Muscle layer of colon (tissue), 2 donors: ENCODE data around the gene EBF3.

Source experiments
- H3K27ac ChIP-seq: one replicate; pipeline ENCODE4 v1.7.0; 2013; ENCODE audit warnings: low read depth, mild to moderate bottlenecking, low read length, moderate library complexity
- H3K27me3 ChIP-seq, 2 donors: one replicate each; pipeline ENCODE4 v1.7.0; 2013; ENCODE audit warnings: low read length in 2 of 2, mild to moderate bottlenecking in 2 of 2; ENCODE audit not compliant: insufficient read depth in 2 of 2, control insufficient read depth in 1 of 2
- H3K36me3 ChIP-seq: one replicate; pipeline ENCODE4 v1.7.0; 2013; ENCODE audit warnings: mild to moderate bottlenecking, low read length; ENCODE audit not compliant: insufficient read depth
- H3K4me1 ChIP-seq: one replicate; pipeline ENCODE4 v1.7.0; 2013; ENCODE audit warnings: mild to moderate bottlenecking, low read length; ENCODE audit not compliant: insufficient read depth
- H3K4me3 ChIP-seq, 2 donors: one replicate each; pipeline ENCODE4 v1.7.0; 2013; ENCODE audit warnings: low read length in 2 of 2, low read depth in 1 of 2, mild to moderate bottlenecking in 1 of 2, moderate library complexity in 1 of 2
- H3K9ac ChIP-seq: one replicate; pipeline ENCODE4 v1.7.0; 2013; ENCODE audit warnings: low read length
- H3K9me3 ChIP-seq: one replicate; pipeline ENCODE4 v1.7.0; 2013; ENCODE audit warnings: mild to moderate bottlenecking, low read length
- donor health status: abdominal sarcoma.
- donor health status: Adenocarcinoma of cecum.

Gene EBF3

DNA sequence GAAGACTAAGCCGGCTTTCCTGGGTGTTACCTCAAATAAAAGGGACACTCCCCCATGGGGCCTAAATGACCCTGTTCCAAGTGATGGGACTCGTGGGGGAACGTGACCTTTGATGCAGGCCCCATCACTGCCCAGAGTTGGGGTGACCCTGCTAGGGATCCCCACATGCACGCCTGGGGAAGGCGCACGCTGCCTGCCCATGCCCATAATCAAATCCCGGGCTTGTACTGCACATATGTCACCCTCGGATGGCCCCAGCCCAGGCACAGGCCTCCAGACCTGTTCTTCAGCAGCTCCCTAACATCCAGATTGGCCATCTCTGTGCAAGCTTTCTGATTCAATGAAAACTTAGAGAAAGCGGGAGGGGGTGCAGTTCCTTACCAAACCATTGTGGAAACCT is 14.7 kb downstream of the EBF3 start:
- Histone ChIP-seq H3K36me3 (no peaks in the 10 kb centered on the region), H3K4me3 (no peak overlapping the region), H3K27ac (no peak overlapping the region), H3K4me1 (no peaks in the 10 kb centered on the region), H3K9ac (no peak overlapping the region), H3K27me3 (peaks cover 0 to 8% of the 10 kb centered on the region in 2 donors), H3K9me3 (no peaks in the 10 kb centered on the region)

- H3K27ac ChIP-seq: no peak overlapping the region
- no peak overlapping the region for H3K9ac ChIP-seq
- no peak overlapping the region for H3K4me3 ChIP-seq
- no peaks in the 10 kb centered on the region for H3K4me1 ChIP-seq
- peaks cover 0 to 8% of the 10 kb centered on the region in 2 donors for H3K27me3 ChIP-seq
- no peaks in the 10 kb centered on the region for H3K9me3 ChIP-seq
- H3K36me3 ChIP-seq: no peaks in the 10 kb centered on the region
These were observed 17.2 kb downstream of the EBF3 start for GRCh38 chr10:129946859-129947258.

DNA sequence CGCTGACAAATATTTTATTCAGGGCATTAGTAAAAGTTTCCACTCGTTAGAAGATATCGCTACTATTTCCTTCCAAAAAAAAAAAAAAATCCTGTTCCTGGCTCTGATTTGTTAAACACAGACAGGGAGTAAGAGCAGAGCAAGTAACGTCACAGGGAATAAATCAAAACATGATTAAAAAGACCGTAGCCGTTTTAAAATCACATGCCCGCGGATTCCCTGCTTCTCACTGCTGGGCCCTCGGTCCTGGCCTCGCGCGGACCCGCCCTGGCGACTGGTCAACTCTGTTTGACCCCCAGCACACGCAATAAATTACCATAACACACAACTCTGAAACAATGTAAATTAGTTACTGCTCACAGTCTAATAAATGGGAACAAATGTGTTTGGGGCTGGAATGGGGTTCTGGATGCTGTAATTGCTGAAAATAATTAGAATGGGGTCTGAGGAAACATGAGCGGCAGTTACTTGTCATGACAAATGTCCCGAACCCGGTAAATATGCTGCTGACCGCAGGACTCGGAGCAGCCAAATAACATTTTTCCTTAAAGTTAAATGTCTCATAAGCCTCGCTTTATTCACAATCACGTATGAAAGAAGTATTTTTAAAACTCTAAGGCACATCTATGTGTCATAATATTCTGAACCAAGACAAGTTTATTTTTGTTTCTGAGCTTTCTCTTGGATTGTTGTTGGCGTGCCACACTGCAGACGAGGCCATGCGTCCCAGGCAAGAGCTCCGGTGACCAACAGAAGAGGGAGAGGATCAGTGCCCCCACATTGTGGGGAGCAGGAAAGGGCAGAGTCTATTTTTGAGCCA is 17.9 kb downstream of the EBF3 start:
- no peak overlapping the region for H3K27ac ChIP-seq
- H3K9ac ChIP-seq: no peak overlapping the region
- no peak overlapping the region for H3K4me3 ChIP-seq
- H3K4me1 ChIP-seq: no peaks in the 10 kb centered on the region
- H3K27me3 ChIP-seq: peaks cover 0 to 8% of the 10 kb centered on the region in 2 donors
- H3K9me3 ChIP-seq: no peaks in the 10 kb centered on the region
- H3K36me3 ChIP-seq: no peaks in the 10 kb centered on the region

GRCh38 chr10:129945526-129945925 is 18.5 kb downstream of the EBF3 start:
- no peak overlapping the region for H3K4me3 ChIP-seq
- H3K27ac ChIP-seq: no peak overlapping the region

GRCh38 chr10:129945064-129945463 is 19.0 kb downstream of the EBF3 start:
- no peaks in the 10 kb centered on the region for H3K9me3 ChIP-seq
- H3K4me1 ChIP-seq: no peaks in the 10 kb centered on the region
- H3K9ac ChIP-seq: no peak overlapping the region
- peaks cover 0 to 5% of the 10 kb centered on the region in 2 donors for H3K27me3 ChIP-seq
- H3K27ac ChIP-seq: no peak overlapping the region
- H3K4me3 ChIP-seq: no peak overlapping the region
- no peaks in the 10 kb centered on the region for H3K36me3 ChIP-seq

More at GRCh38 chr10:129945526-129945925, 18.5 kb downstream of the EBF3 start:
- no peaks in the 10 kb centered on the region for H3K36me3 ChIP-seq
- no peak overlapping the region for H3K9ac ChIP-seq
- H3K4me1 ChIP-seq: no peaks in the 10 kb centered on the region
- no peaks in the 10 kb centered on the region for H3K9me3 ChIP-seq
- peaks cover 0 to 5% of the 10 kb centered on the region in 2 donors for H3K27me3 ChIP-seq

DNA sequence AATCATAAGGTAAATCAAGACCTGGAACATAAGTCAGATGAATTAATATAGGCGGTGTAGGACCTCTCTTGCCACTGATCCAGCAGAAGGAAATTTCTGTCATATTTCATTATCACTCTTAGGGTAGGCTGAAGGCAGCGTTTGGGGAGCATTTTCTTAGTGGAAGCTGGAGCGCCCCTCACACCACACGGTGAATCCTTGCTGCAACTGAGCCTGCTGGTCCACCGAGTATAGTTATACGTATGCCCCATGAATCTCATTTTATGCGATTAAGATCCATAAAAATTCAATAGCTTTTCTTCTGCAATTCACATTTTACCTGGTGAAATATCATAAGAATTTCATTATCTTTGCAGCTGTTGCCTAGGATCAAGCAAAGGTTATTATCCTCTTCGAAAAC is 19.6 kb downstream of the EBF3 start:
- Histone ChIP-seq H3K9me3 (no peaks in the 10 kb centered on the region), H3K27me3 (peaks cover 0 to 5% of the 10 kb centered on the region in 2 donors), H3K9ac (no peak overlapping the region), H3K4me3 (no peak overlapping the region), H3K36me3 (no peaks in the 10 kb centered on the region), H3K4me1 (no peaks in the 10 kb centered on the region), H3K27ac (no peak overlapping the region)

DNA sequence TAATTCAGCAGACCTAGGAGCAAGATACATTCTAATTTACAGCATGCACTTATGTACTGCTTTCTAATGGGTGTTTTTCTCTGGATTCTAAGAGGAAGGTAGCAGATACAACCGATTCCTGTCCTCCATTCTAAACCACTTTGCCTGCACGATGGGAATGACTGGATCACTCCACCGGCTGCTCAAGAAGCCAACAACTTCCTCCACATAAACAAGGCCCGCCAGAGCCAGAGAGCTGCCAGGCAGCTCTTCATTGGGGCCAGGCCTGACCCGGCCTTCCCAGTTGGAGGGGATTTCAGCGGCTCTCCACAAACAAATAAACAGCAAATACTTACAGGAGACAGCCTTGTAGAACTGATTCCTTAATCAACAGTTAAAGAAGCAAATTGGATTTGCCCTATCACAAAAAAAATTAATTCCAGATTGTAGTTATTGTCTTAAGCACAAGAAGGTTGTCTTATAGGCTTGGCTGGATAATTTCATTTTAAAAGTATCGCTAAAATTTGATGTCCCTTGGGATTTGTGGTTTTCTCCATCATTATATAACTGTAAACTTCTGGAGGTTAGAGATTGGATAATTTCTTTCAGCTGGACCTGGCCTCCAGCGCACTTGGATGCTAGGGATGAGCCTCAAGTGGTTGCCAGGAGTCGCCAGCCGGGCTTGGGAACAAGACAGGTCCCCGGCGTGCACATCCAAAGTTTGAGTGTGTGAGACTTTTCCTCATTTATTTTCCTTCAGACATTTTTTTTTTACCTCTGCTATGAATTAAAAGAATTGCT is 20.9 kb downstream of the EBF3 start:
- Histone ChIP-seq H3K4me1 (no peaks in the 10 kb centered on the region), H3K36me3 (no peaks in the 10 kb centered on the region), H3K27ac (no peak overlapping the region)

DNA sequence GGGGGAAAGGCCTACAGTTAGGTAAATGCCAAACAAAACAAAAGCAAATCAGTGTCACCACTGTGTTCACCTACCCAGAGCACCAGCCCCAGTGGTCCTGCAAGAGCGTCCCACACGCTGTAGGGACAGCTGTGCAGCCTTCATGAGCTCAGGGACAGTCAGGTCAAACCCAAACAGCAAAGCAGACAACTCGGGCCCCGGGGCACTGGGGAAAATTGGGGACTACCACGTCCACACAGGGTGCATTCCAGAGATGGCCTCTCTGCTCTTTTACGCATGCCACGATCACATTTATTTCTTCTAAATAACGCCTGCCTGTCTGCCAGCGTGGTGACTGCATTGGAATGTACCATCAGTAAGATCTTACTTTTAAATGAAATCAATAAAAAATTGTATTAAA is 21.7 kb downstream of the EBF3 start:
- H3K9me3 ChIP-seq: no peaks in the 10 kb centered on the region
- no peaks in the 10 kb centered on the region for H3K36me3 ChIP-seq
- H3K4me1 ChIP-seq: no peaks in the 10 kb centered on the region
- peaks cover 0 to 5% of the 10 kb centered on the region in 2 donors for H3K27me3 ChIP-seq
- no peak overlapping the region for H3K27ac ChIP-seq
- no peak overlapping the region for H3K4me3 ChIP-seq
- H3K9ac ChIP-seq: no peak overlapping the region

More for the DNA sequence above, 20.9 kb downstream of the EBF3 start:
- H3K9me3 ChIP-seq: no peaks in the 10 kb centered on the region
- H3K9ac ChIP-seq: no peak overlapping the region
- no peak overlapping the region for H3K4me3 ChIP-seq
- H3K27me3 ChIP-seq: peaks cover 0 to 5% of the 10 kb centered on the region in 2 donors

GRCh38 chr10:129942019-129942277 is 22.1 kb downstream of the EBF3 start:
- Histone ChIP-seq H3K27ac (no peak overlapping the region), H3K27me3 (peaks cover 0 to 4% of the 10 kb centered on the region in 2 donors), H3K4me1 (no peaks in the 10 kb centered on the region), H3K4me3 (no peak overlapping the region), H3K9me3 (no peaks in the 10 kb centered on the region), H3K9ac (no peak overlapping the region), H3K36me3 (no peaks in the 10 kb centered on the region)

GRCh38 chr10:129941199-129942018 is 22.7 kb downstream of the EBF3 start:
- Histone ChIP-seq H3K9me3 (no peaks in the 10 kb centered on the region), H3K27ac (no peak overlapping the region), H3K4me1 (no peaks in the 10 kb centered on the region), H3K9ac (no peak overlapping the region), H3K36me3 (no peaks in the 10 kb centered on the region), H3K27me3 (no peaks in the 10 kb centered on the region), H3K4me3 (no peak overlapping the region)

GRCh38 chr10:129940617-129941198 is 23.4 kb downstream of the EBF3 start:
- Histone ChIP-seq H3K27ac (no peak overlapping the region), H3K9ac (no peak overlapping the region), H3K36me3 (no peaks in the 10 kb centered on the region), H3K9me3 (no peaks in the 10 kb centered on the region), H3K4me3 (no peak overlapping the region), H3K27me3 (no peaks in the 10 kb centered on the region), H3K4me1 (no peaks in the 10 kb centered on the region)
